GM12801 (cell line): ENCODE data around the gene TSPAN9.

ENCODE experiments used
- CTCF ChIP-seq: IDR thresholded peaks from one replicate; pipeline ENCODE4 v1.5.1; 2011; ENCODE audit warnings: control low read depth; ENCODE audit not compliant: insufficient read length; ENCODE audit errors: extremely low read depth

Gene TSPAN9

GRCh38 chr12:3276226-3276625, 199.0 kb downstream of the TSPAN9 start:
- no peak for TF ChIP-seq CTCF

- no peak for TF ChIP-seq CTCF
Observed at GRCh38 chr12:3277306-3277943, 200.2 kb downstream of the TSPAN9 start.

DNA sequence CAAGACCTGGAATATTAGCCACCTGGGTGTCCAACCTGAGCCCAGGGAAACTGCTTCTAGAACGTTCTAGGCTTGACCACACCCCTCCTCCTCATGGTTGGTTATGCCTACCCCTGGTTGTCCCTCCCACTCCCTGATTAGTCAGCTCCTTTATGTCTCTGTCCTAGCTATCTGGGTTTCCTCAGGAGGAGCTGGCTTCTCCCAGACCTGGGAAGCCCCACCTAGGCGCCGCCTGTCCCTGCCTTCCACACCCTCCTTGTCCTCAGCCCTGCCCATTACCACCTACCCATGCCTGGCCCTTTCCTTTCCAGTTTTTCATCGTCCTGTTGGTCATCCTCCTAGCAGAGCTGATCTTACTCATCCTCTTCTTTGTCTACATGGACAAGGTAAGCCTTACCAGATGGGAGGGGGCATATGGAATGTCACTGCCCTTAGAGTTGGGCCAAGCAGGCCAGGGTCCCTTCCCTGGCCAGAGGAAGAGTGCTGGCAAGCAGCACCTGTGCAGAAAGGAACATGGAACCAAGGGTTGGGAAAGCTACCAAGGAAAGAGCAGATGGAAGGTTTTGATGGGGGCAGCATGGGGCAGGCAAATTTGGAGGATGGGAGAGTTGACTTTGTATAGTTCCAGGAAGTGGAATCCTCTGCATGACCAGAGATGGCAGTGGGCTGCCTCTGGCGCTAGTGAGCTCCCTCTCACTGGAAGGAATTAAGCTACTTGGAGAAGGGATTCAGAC, 201.7 kb downstream of the TSPAN9 start:
- TF ChIP-seq CTCF: no peak

DNA sequence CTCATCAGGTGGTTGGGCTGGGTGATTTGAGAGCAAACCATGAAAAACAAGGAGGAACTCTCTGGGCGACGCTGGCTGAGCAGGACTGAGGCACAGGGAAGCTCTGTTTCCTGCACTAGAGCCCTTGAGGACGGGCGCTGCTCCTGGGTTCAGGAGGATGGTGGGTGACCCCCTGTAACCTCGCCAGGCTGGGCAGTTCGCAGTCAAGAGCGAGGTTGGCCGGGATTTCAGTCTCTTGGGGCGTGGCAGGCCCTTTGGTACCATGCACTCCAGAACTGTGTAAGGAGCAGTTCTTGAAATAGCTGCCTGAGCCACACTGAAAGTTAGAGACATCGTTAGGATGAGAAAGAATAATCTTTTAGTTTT, 202.2 kb downstream of the TSPAN9 start:
- no peak for TF ChIP-seq CTCF

DNA sequence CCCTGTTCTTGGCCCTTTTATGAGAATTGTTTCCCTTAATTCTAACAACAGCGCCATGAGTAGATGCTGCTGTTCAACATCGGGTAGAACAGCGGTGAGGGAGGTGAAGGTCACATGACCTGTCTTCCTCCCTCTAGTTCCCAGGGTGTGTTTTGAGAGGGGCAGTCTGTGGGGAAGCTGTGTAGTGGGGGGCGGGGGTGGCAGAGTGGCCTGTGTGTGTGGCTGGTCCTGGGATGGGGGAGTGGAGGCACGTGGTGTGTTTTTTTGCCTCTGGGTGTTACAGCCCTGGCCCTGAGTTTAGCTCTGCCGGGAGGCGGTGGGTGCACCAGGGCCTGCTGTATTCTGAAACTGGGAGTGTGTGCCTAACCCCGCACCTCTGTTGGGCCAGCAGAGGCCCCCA, 202.7 kb downstream of the TSPAN9 start:
- TF ChIP-seq CTCF: no peak

DNA sequence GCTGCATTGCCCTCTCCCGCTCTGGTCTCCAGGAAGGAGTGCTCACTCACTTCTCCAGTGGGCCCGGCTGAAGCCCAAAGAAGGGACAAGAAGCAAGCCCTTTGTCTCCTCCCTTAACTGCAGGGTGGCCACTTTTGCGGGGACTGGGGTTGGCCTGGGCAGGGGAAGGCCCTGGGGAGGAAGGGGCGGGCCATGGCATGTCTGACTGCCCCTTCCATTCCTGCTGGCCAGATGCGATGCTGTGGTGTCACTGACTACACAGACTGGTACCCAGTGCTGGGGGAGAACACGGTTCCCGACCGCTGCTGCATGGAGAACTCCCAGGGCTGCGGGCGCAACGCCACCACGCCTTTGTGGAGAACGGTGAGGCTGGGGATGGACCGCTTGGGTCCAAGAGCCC, 203.8 kb downstream of the TSPAN9 start:
- no peak for TF ChIP-seq CTCF

GRCh38 chr12:3281588-3282383, 204.6 kb downstream of the TSPAN9 start:
- no peak for TF ChIP-seq CTCF
